ENCODE measurements around the gene PPP2R2B.

Gene PPP2R2B

GRCh38 chr5:146754621-146755020 is 123.9 kb downstream of the PPP2R2B start:
- H3K56ac ChIP-seq (ENCODE audit: low read length) = no peak overlapping the region
- H3K4me3 ChIP-seq (ENCODE audit: low read length) = no peak overlapping the region
- H3K4me2 ChIP-seq (ENCODE audit: low read length) = no peak overlapping the region
- no peak overlapping the region for H4K5ac ChIP-seq (ENCODE audit: low read length)
- H3K9ac ChIP-seq (ENCODE audit: low read length) = no peak overlapping the region
- no peaks in the 10 kb centered on the region for H3K79me1 ChIP-seq (ENCODE audit: low read length)
- H3K4ac ChIP-seq (ENCODE audit: low read depth, low read length) = no peak overlapping the region
- H2AK5ac ChIP-seq (ENCODE audit: low read length) = no peak overlapping the region
- H3K23ac ChIP-seq (ENCODE audit: low read length) = no peak overlapping the region
- no peak overlapping the region for H2BK120ac ChIP-seq (ENCODE audit: low read depth, low read length)
- no peaks in the 10 kb centered on the region for H3K27me3 ChIP-seq (ENCODE audit: insufficient read depth, low read length, poor library complexity)
- no peaks in the 10 kb centered on the region for H3K79me2 ChIP-seq (ENCODE audit: control insufficient read depth, insufficient read depth, low read length)
- H2BK15ac ChIP-seq (replicated peaks; ENCODE audit: low read depth) = no peak overlapping the region
- DNase-seq = no peak
- no peak overlapping the region for H3K27ac ChIP-seq (ENCODE audit: low read depth, low read length)
- no peaks in the 10 kb centered on the region for H3K36me3 ChIP-seq (ENCODE audit: control insufficient read depth, insufficient read depth, low read length)
- H4K8ac ChIP-seq (ENCODE audit: low read depth, low read length) = no peak overlapping the region
- H2BK5ac ChIP-seq (ENCODE audit: low read length) = no peak overlapping the region
- no peak overlapping the region for H3K18ac ChIP-seq (ENCODE audit: low read length)
- no peaks in the 10 kb centered on the region for H3K4me1 ChIP-seq (ENCODE audit: control insufficient read depth, low read depth, low read length)

DNA sequence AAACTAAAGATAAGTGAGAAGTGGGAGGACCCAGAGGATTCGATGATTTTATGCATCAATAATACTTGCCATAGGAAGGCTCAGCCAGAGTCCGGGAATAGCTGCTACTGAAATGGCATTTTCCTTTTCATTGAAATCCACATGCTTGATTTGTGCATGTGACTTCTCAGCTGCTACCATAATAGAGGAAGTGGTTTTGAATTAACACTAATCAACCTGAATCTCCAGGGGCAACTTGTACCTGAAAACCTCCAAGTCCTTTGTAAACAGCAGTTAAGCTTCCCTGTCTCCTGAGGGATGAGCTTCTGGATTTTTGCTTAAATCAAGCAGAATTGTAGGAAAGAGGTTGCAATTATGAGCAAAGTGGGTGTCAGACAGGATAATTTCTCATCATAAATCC is 124.9 kb downstream of the PPP2R2B start:
- no CpG with 5 or more reads among the region's 2 CpGs for WGBS (ENCODE audit: extremely low coverage, insufficient coverage, low lambda C conversion rate)
- no peak overlapping the region for H3K18ac ChIP-seq (ENCODE audit: low read length)
- no peak overlapping the region for H3K9ac ChIP-seq (ENCODE audit: low read length)
- H3K27me3 ChIP-seq (ENCODE audit: insufficient read depth, low read length, poor library complexity) = no peaks in the 10 kb centered on the region
- no peak overlapping the region for H2AK5ac ChIP-seq (ENCODE audit: low read length)
- DNase-seq = no peak
- no peak overlapping the region for H2BK15ac ChIP-seq (replicated peaks; ENCODE audit: low read depth)
- no peak overlapping the region for H3K27ac ChIP-seq (ENCODE audit: low read depth, low read length)
- no peak overlapping the region for H2BK5ac ChIP-seq (ENCODE audit: low read length)
- no peak overlapping the region for H3K4ac ChIP-seq (ENCODE audit: low read depth, low read length)
- no peaks in the 10 kb centered on the region for H3K79me2 ChIP-seq (ENCODE audit: control insufficient read depth, insufficient read depth, low read length)
- no peaks in the 10 kb centered on the region for H3K4me1 ChIP-seq (ENCODE audit: control insufficient read depth, low read depth, low read length)
- no peak overlapping the region for H2BK120ac ChIP-seq (ENCODE audit: low read depth, low read length)
- no peak overlapping the region for H4K8ac ChIP-seq (ENCODE audit: low read depth, low read length)
- H4K5ac ChIP-seq (ENCODE audit: low read length) = no peak overlapping the region
- no peaks in the 10 kb centered on the region for H3K79me1 ChIP-seq (ENCODE audit: low read length)
- H3K56ac ChIP-seq (ENCODE audit: low read length) = no peak overlapping the region
- no peaks in the 10 kb centered on the region for H3K36me3 ChIP-seq (ENCODE audit: control insufficient read depth, insufficient read depth, low read length)
- no peak overlapping the region for H3K4me3 ChIP-seq (ENCODE audit: low read length)
- H3K23ac ChIP-seq (ENCODE audit: low read length) = no peak overlapping the region
- H3K4me2 ChIP-seq (ENCODE audit: low read length) = no peak overlapping the region

- Histone ChIP-seq H3K23ac (ENCODE audit: low read length) (no peak overlapping the region), H3K27ac (ENCODE audit: low read depth, low read length) (no peak overlapping the region), H3K27me3 (ENCODE audit: insufficient read depth, low read length, poor library complexity) (no peaks in the 10 kb centered on the region), H2AK5ac (ENCODE audit: low read length) (no peak overlapping the region), H2BK5ac (ENCODE audit: low read length) (no peak overlapping the region), H3K4me1 (ENCODE audit: control insufficient read depth, low read depth, low read length) (no peaks in the 10 kb centered on the region), H3K9ac (ENCODE audit: low read length) (no peak overlapping the region), H3K36me3 (ENCODE audit: control insufficient read depth, insufficient read depth, low read length) (no peaks in the 10 kb centered on the region), H3K79me2 (ENCODE audit: control insufficient read depth, insufficient read depth, low read length) (no peaks in the 10 kb centered on the region), H3K4me3 (ENCODE audit: low read length) (no peak overlapping the region), H2BK120ac (ENCODE audit: low read depth, low read length) (no peak overlapping the region), H3K4me2 (ENCODE audit: low read length) (no peak overlapping the region), H4K5ac (ENCODE audit: low read length) (no peak overlapping the region), H3K56ac (ENCODE audit: low read length) (no peak overlapping the region), H3K18ac (ENCODE audit: low read length) (no peak overlapping the region), H4K8ac (ENCODE audit: low read depth, low read length) (no peak overlapping the region), H3K79me1 (ENCODE audit: low read length) (no peaks in the 10 kb centered on the region), H2BK15ac (replicated peaks; ENCODE audit: low read depth) (no peak overlapping the region), H3K4ac (ENCODE audit: low read depth, low read length) (no peak overlapping the region)
- no peak for DNase-seq
- no CpG with 5 or more reads among the region's 3 CpGs for WGBS (ENCODE audit: extremely low coverage, insufficient coverage, low lambda C conversion rate)
Observed at GRCh38 chr5:146751781-146752401, 126.7 kb downstream of the PPP2R2B start.

- Histone ChIP-seq H3K4ac (ENCODE audit: low read depth, low read length) (no peak overlapping the region), H3K27ac (ENCODE audit: low read depth, low read length) (no peak overlapping the region), H2AK5ac (ENCODE audit: low read length) (no peak overlapping the region), H3K4me1 (ENCODE audit: control insufficient read depth, low read depth, low read length) (no peaks in the 10 kb centered on the region), H2BK5ac (ENCODE audit: low read length) (no peak overlapping the region), H3K9ac (ENCODE audit: low read length) (no peak overlapping the region), H3K79me2 (ENCODE audit: control insufficient read depth, insufficient read depth, low read length) (no peaks in the 10 kb centered on the region), H3K27me3 (ENCODE audit: insufficient read depth, low read length, poor library complexity) (no peaks in the 10 kb centered on the region), H4K8ac (ENCODE audit: low read depth, low read length) (no peak overlapping the region), H3K4me3 (ENCODE audit: low read length) (no peak overlapping the region), H3K4me2 (ENCODE audit: low read length) (no peak overlapping the region), H3K36me3 (ENCODE audit: control insufficient read depth, insufficient read depth, low read length) (no peaks in the 10 kb centered on the region), H4K5ac (ENCODE audit: low read length) (no peak overlapping the region), H3K56ac (ENCODE audit: low read length) (no peak overlapping the region), H3K18ac (ENCODE audit: low read length) (no peak overlapping the region), H3K79me1 (ENCODE audit: low read length) (no peaks in the 10 kb centered on the region), H2BK120ac (ENCODE audit: low read depth, low read length) (no peak overlapping the region), H2BK15ac (replicated peaks; ENCODE audit: low read depth) (no peak overlapping the region), H3K23ac (ENCODE audit: low read length) (no peak overlapping the region)
- no CpG with 5 or more reads among the region's 3 CpGs for WGBS (ENCODE audit: extremely low coverage, insufficient coverage, low lambda C conversion rate)
- DNase-seq = no peak
Observed at GRCh38 chr5:146751054-146751453, 127.5 kb downstream of the PPP2R2B start.

- WGBS (ENCODE audit: extremely low coverage, insufficient coverage, low lambda C conversion rate) = no CpG with 5 or more reads among the region's 1 CpG
- Histone ChIP-seq H3K27me3 (ENCODE audit: insufficient read depth, low read length, poor library complexity) (no peaks in the 10 kb centered on the region), H3K36me3 (ENCODE audit: control insufficient read depth, insufficient read depth, low read length) (no peaks in the 10 kb centered on the region), H3K4me2 (ENCODE audit: low read length) (no peak overlapping the region), H3K79me2 (ENCODE audit: control insufficient read depth, insufficient read depth, low read length) (no peaks in the 10 kb centered on the region), H3K4ac (ENCODE audit: low read depth, low read length) (no peak overlapping the region), H4K5ac (ENCODE audit: low read length) (no peak overlapping the region), H3K4me1 (ENCODE audit: control insufficient read depth, low read depth, low read length) (peaks cover 4% of the 10 kb centered on the region), H2BK5ac (ENCODE audit: low read length) (no peak overlapping the region), H4K8ac (ENCODE audit: low read depth, low read length) (no peak overlapping the region), H2AK5ac (ENCODE audit: low read length) (no peak overlapping the region), H3K9ac (ENCODE audit: low read length) (no peak overlapping the region), H3K79me1 (ENCODE audit: low read length) (no peaks in the 10 kb centered on the region), H3K18ac (ENCODE audit: low read length) (no peak overlapping the region), H2BK15ac (replicated peaks; ENCODE audit: low read depth) (no peak overlapping the region), H3K56ac (ENCODE audit: low read length) (no peak overlapping the region), H2BK120ac (ENCODE audit: low read depth, low read length) (no peak overlapping the region), H3K23ac (ENCODE audit: low read length) (no peak overlapping the region), H3K4me3 (ENCODE audit: low read length) (no peak overlapping the region), H3K27ac (ENCODE audit: low read depth, low read length) (no peak overlapping the region)
- no peak for DNase-seq
Observed at GRCh38 chr5:146748533-146748932, 130.0 kb downstream of the PPP2R2B start.

DNA sequence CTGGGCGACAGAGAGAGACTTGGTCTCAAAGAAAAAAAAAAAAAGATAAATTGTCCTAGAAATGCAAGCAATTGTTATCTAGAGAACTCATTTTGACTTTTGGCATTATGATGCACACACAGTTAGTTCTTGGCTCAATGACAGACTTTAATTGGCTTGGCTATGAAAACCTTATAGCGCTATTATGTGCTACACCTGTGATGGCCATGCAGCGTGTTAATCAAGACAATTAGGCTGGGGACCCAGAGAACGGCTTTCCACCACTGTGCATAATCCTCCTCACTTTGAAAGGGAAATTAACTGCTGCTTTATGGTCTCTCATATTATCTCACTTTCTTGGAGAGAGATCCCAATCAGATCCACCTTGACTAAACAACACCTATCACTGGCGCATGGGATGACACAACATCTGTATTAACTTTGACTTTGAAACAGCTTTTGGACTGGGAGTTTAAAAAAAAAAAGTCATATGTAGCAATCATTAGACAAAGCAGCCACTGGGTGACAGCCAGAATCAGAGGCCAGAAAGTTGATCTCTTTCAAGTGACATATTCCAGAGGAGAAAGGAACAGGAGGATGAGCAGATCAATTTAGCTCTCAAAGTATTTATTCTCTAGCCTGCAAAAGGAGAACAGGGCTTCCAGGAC is 132.5 kb downstream of the PPP2R2B start:
- no peak overlapping the region for H2BK120ac ChIP-seq (ENCODE audit: low read depth, low read length)

More for the DNA sequence above, 132.5 kb downstream of the PPP2R2B start:
- Histone ChIP-seq H2BK5ac (ENCODE audit: low read length) (no peak overlapping the region), H3K4me1 (ENCODE audit: control insufficient read depth, low read depth, low read length) (peaks cover 4% of the 10 kb centered on the region), H3K56ac (ENCODE audit: low read length) (no peak overlapping the region), H2BK15ac (replicated peaks; ENCODE audit: low read depth) (no peak overlapping the region), H4K8ac (ENCODE audit: low read depth, low read length) (no peak overlapping the region), H3K79me2 (ENCODE audit: control insufficient read depth, insufficient read depth, low read length) (no peaks in the 10 kb centered on the region), H3K9ac (ENCODE audit: low read length) (no peak overlapping the region), H3K4me2 (ENCODE audit: low read length) (no peak overlapping the region), H3K18ac (ENCODE audit: low read length) (peak overlapping the region; percentile 39), H3K27ac (ENCODE audit: low read depth, low read length) (no peak overlapping the region), H3K36me3 (ENCODE audit: control insufficient read depth, insufficient read depth, low read length) (no peaks in the 10 kb centered on the region), H3K4me3 (ENCODE audit: low read length) (no peak overlapping the region), H3K27me3 (ENCODE audit: insufficient read depth, low read length, poor library complexity) (no peaks in the 10 kb centered on the region), H3K4ac (ENCODE audit: low read depth, low read length) (no peak overlapping the region), H3K79me1 (ENCODE audit: low read length) (no peaks in the 10 kb centered on the region), H4K5ac (ENCODE audit: low read length) (no peak overlapping the region), H3K23ac (ENCODE audit: low read length) (no peak overlapping the region), H2AK5ac (ENCODE audit: low read length) (no peak overlapping the region)
- no peak for DNase-seq
- WGBS (ENCODE audit: extremely low coverage, insufficient coverage, low lambda C conversion rate) = no CpG with 5 or more reads among the region's 5 CpGs

Measured in mesendoderm (in vitro differentiated cells).